Activated B cell treated with CpG ODN at 0.5 μM for 24 hours (primary cell): Measurements from ENCODE around the gene CFAP97D1. TPM values are rescaled to one million over a fixed set of nuclear protein-coding genes. Genes with fewer than 3 reads are reported as not detected.

ENCODE experiments used
- ATAC-seq: fragments of 200-7000 bp; cut with Tn5 transposase; one replicate; pipeline ENCODE4 v1.10.0; 2021; ENCODE audit warnings: low read depth, mild to moderate bottlenecking, moderate library complexity
- CTCF ChIA-PET: fragments of 350-600 bp; sonication (Branson Sonifier 250); formaldehyde crosslinking; loops from one replicate; lab custom pipeline; 2021; ENCODE audit warnings: antibody characterized with exemption; lab: Charles Lee
- POLR2A ChIA-PET: fragments of 350-600 bp; sonication (Branson Sonifier 250); formaldehyde crosslinking; loops from one replicate; lab custom pipeline; 2021; ENCODE audit warnings: antibody characterized with exemption; lab: Charles Lee
- DNase-seq: peaks from one replicate; pipeline ENCODE4 v3.0.0; 2022
- H3K27ac Mint-ChIP-seq: one replicate; pipeline ENCODE4 v1.8.0; 2020; ENCODE audit warnings: mixed read lengths
- H3K27me3 Mint-ChIP-seq: one replicate; pipeline ENCODE4 v1.8.0; 2021; ENCODE audit warnings: mixed read lengths
- H3K36me3 Mint-ChIP-seq: one replicate; pipeline ENCODE4 v1.8.0; 2021; ENCODE audit warnings: low read depth, mixed read lengths
- H3K4me1 Mint-ChIP-seq: one replicate; pipeline ENCODE4 v1.8.0; 2021; ENCODE audit warnings: mixed read lengths
- H3K4me3 Mint-ChIP-seq: one replicate; pipeline ENCODE4 v1.8.0; 2020; ENCODE audit warnings: mild to moderate bottlenecking, mixed read lengths
- H3K9me3 Mint-ChIP-seq: one replicate; pipeline ENCODE4 v1.8.0; 2020; ENCODE audit warnings: mixed read lengths
- CTCF ChIP-seq: fragments of 200-600 bp; IDR thresholded peaks from one replicate; pipeline ENCODE4 v1.8.0; 2022; ENCODE audit warnings: antibody characterized with exemption, mild to moderate bottlenecking
- intact Hi-C: fragments of 100-400 bp; cut with micrococcal nuclease; formaldehyde crosslinking; loops from one replicate; pipeline ENCODE4 v1.15.1; 2024
- total RNA-seq: library from RNA; stranded (reverse); gene quantifications from 2 replicates; pipeline ENCODE4 v1.2.3, GENCODE V29; 2022

Gene CFAP97D1
- total RNA-seq, 1 donor from 2014 or later = not detected

GRCh38 chr17:43769426-43769825, 10.8 kb upstream of the CFAP97D1 start:
- peaks cover 36% of the 10 kb centered on the region for H3K4me1 Mint-ChIP-seq
- ChIA-PET CTCF (interaction anchor here (1.9 kb wide), 1 partner anchor 8 kb away, joined by 4 read pairs; no protein-coding TSS in a partner anchor), POLR2A (no interaction called here)
- H3K4me3 Mint-ChIP-seq = no peak overlapping the region
- TF ChIP-seq CTCF = no peak
- H3K27me3 Mint-ChIP-seq = no peaks in the 10 kb centered on the region
- DNase-seq (no peak), ATAC-seq (no peak)
- intact Hi-C loops = no loop called here
- H3K36me3 Mint-ChIP-seq = peaks cover 35% of the 10 kb centered on the region
- no peak overlapping the region for H3K27ac Mint-ChIP-seq
- H3K9me3 Mint-ChIP-seq = no peaks in the 10 kb centered on the region

- H3K27ac Mint-ChIP-seq = no peak overlapping the region
Measured at GRCh38 chr17:43769859-43770258, 10.4 kb upstream of the CFAP97D1 start.

GRCh38 chr17:43770957-43771356, 9.3 kb upstream of the CFAP97D1 start:
- Mint-ChIP-seq H3K27me3 (no peaks in the 10 kb centered on the region), H3K4me1 (peaks cover 45% of the 10 kb centered on the region), H3K4me3 (no peak overlapping the region), H3K9me3 (no peaks in the 10 kb centered on the region), H3K27ac (no peak overlapping the region), H3K36me3 (peaks cover 38% of the 10 kb centered on the region)
- intact Hi-C loops = no loop called here
- no peak for DNase-seq
- ChIA-PET CTCF (interaction anchor here (1.9 kb wide), 1 partner anchor 10 kb away, joined by 4 read pairs; no protein-coding TSS in a partner anchor), POLR2A (no interaction called here)
- TF ChIP-seq CTCF = no peak
- no peak for ATAC-seq

More at GRCh38 chr17:43769859-43770258, 10.4 kb upstream of the CFAP97D1 start:
- Mint-ChIP-seq H3K9me3 (no peaks in the 10 kb centered on the region), H3K4me1 (peaks cover 37% of the 10 kb centered on the region), H3K27me3 (no peaks in the 10 kb centered on the region), H3K36me3 (peaks cover 36% of the 10 kb centered on the region), H3K4me3 (no peak overlapping the region)
- no peak for ATAC-seq
- TF ChIP-seq CTCF = no peak
- intact Hi-C loops = no loop called here
- DNase-seq = no peak
- ChIA-PET POLR2A (no interaction called here), CTCF (interaction anchor here (1.9 kb wide), 1 partner anchor 9 kb away, joined by 4 read pairs; no protein-coding TSS in a partner anchor)

GRCh38 chr17:43771463-43771862, 8.8 kb upstream of the CFAP97D1 start:
- peaks cover 38% of the 10 kb centered on the region for H3K36me3 Mint-ChIP-seq
- intact Hi-C loops = no loop called here
- POLR2A ChIA-PET = no interaction called here
- no peaks in the 10 kb centered on the region for H3K27me3 Mint-ChIP-seq
- DNase-seq (no peak), ATAC-seq (no peak)
- CTCF ChIA-PET = no interaction called here
- TF ChIP-seq CTCF = no peak
- H3K9me3 Mint-ChIP-seq = no peaks in the 10 kb centered on the region
- no peak overlapping the region for H3K27ac Mint-ChIP-seq
- H3K4me1 Mint-ChIP-seq = peaks cover 45% of the 10 kb centered on the region
- H3K4me3 Mint-ChIP-seq = no peak overlapping the region

- ChIA-PET CTCF (interaction anchor here (1.4 kb wide), 1 partner anchor 13 kb away, joined by 4 read pairs; no protein-coding TSS in a partner anchor), POLR2A (interaction anchor here (0.8 kb wide), 1 partner anchor 53 kb away, joined by 3 read pairs; no protein-coding TSS in a partner anchor)
- intact Hi-C loops = no loop called here
- no peak for DNase-seq
- Mint-ChIP-seq H3K27me3 (no peaks in the 10 kb centered on the region), H3K27ac (peak overlapping the region; percentile 83), H3K4me3 (peak overlapping the region; percentile 45), H3K9me3 (no peaks in the 10 kb centered on the region), H3K4me1 (peaks cover 46% of the 10 kb centered on the region), H3K36me3 (peaks cover 38% of the 10 kb centered on the region)
- TF ChIP-seq CTCF = no peak
- peak; percentile 59 for ATAC-seq
Measured at GRCh38 chr17:43772877-43773648, 7.2 kb upstream of the CFAP97D1 start.
